HG02642 (cell line): ENCODE data around the gene UNK.

Experiments used
- ATAC-seq: cut with Tn5 transposase; IDR thresholded peaks from one replicate; pipeline ENCODE4 v1.9.1; 2021; ENCODE audit warnings: mild to moderate bottlenecking; ENCODE audit not compliant: unreplicated experiment, poor library complexity

The UNK gene

DNA sequence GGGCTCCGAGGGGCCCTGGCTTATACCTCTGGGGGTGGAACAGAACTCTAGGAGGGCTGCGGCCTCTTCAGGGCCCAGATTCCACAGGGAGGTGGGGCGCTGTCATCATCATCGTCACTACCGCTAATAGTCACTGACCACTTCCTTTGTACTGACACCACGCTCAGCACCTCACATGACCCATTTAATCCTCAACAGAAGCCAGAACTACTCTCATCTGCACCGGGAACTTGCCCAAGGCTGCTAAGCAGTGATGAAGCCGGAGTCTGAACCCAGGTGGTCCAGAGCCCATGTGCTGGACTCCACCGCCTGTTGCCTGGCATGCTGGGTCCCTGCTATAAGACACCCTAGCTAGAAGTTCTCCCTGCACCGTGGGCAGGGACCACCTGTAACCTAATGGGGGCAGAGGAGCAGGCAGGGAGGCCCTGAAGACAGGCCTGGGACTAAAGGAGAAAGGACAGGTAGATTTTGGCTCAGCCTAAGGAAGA is 47.6 kb downstream of the UNK start:
- no peak for ATAC-seq

DNA sequence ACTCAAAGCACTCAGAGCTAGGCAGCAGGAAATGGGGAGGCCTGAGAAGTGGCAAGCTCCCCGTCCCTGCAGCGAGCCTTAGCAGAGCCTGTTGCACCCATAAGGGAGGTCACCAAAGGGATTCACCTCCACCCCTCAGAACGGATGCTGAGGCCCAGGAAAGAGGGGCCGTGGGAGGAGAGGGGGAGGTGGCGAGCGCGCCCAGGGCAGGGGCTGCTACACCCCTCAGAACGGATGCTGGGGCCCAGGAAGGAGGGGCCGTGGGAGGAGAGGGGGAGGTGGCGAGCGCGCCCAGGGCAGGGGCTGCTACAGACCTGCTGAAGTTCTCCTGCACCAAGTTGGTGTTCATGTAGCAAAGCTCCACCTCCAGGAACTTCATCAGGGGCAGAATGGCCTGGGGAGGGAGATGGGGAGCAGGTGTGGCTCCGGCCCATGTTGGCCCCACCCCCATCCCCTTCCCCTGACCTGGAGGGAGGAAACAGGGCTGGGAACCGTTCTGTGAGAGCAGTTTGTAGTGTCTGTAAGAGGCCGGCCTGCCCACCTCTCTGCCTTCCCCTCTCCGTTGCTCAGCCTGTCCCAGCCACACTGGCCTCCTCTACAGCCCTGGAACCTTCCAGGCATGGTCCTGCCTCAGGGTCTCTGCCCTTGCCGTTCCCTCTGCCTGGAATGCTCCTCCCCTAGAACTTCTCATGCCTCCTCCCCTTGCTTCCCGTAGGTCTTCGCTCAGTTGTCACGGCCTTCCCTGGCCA is 48.2 kb downstream of the UNK start:
- no peak for ATAC-seq

DNA sequence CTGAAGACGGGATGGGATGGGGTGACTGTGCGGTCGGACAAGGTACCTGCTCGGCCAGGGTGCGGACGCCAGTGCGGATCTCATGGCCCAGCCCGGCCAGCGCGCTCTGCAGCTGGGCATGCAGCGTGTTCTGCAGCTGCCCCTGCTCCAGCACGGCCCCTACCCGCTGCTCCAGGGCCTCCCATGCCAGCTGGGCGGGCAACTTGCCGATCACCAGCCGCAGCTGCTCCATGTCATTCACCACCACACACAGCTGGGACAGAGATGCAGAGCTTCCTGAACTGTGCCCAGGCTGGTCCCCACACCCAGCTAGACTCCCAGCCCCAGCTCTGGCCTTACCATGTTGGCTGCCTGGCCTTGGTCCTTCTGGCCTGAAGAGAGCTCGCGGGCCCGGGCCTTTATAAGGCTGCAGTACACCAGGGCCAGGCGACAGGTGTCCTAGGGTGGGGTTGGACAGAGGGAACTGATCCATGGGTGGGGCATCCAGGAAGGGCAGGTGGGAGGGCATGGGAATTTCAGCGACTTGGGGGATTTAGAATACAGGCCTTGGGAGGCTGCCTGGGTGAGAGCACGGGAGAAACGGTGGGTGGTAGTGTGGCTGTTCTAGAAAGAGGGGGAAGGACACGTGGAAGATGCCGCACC is 49.8 kb downstream of the UNK start:
- no peak for ATAC-seq

DNA sequence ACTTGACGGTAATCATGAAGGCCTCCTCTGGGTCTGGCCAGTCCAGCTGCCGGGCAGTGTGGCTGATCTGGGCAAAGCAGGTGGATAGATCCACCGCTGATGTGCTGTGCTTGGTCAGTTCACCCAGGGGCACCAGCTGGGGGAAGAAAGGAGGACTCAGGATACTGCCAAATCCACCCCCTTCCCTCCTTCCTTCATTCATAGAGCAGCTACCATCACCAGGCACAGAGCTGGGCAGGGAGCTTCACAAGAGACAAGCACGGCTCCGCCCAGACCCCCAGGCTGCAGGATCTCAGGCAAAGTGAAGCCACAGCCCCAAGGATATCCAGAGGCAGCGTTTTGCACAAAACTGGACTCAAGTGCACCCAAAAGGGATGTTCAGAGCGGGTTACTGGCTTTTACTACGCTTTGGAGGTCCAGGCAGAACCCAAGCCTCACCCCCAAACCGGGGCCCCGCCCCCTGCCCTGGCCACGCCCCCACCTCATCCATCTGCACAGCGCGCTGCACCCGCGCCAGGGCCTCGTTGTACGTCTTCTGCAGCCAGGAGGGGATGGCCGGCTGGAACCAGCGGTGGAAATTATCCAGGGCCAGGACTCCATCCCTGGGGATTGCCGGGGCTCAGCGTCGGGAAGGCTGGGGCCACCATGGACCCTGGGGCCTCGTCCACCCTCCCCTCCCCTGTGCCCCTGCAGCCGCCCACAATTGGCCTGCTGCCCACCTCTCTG is 50.5 kb downstream of the UNK start:
- no peak for ATAC-seq

DNA sequence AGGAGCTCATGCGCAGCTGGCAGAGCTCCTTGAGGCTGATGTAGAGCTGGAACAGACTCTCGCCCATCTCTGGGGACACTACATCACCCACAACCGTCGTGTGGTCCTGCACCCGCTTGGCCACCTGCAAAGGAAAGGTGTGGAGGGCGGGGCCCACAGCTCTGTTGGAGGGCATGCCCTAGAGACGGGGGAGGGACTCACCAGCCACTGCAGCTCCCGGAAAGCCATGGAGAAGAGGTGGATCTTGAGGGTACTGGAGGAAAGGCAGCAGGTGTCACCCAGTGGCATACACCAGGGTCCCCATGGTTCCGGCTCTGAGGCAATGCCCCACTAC is 51.0 kb downstream of the UNK start:
- no peak for ATAC-seq

DNA sequence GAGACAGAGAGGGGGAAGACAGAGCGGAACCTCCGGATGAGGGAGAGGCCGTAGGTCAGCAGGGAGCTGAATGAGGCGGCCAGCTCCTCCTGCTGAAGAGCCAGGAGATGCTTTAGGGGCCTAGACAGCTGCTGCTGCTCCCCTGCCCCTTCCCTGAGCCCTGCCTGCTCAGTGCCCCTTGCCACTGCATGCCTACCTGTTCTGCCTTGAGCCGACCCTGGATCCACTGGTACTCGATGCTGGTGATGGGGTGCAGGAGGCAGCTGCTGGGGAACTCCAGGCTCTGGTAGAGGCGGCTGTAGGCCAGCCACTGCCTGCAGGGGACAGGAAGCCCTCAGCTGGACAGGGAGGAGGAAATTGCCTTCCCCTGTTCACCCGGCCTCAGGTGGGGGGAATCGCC is 52.0 kb downstream of the UNK start:
- no peak for ATAC-seq

DNA sequence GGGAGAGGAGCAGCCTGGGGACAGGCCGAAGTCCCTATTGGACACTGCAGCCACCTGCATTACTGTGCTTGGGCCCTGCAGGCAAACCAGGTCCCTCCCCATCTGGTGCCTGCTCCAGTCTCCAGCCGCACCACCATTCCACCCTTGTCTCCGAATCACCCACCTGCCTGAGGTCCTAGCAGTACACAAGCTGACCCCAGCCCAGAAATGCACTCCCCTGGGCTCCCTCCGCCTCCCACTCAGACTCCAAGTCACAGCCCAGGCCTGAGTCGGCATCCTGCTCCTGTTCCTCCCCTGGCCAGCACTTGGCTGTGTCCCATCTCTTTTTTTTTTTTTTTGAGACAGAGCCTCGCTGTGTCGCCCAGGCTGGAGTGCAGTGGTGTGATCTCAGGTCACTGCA is 53.3 kb downstream of the UNK start:
- no peak for ATAC-seq

DNA sequence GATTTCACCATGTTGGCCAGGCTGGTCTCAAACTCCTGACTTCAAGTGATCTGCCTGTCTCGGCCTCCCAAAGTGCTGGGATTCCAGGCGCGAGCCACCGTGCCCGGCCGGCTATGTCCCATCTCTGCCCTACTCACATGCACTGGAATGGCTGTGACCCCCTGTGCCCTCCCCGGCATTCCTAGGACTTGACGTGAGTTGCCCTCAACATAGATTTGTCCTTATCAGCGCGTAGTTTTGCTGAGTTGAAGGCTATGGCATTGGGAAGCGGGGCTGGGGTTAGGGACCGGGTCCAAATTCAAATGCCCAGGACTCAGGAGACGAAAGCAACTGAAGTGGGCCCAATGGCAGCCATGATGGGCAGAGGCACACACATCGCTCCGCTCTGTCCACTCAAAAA is 53.8 kb downstream of the UNK start:
- ATAC-seq, result no peak

DNA sequence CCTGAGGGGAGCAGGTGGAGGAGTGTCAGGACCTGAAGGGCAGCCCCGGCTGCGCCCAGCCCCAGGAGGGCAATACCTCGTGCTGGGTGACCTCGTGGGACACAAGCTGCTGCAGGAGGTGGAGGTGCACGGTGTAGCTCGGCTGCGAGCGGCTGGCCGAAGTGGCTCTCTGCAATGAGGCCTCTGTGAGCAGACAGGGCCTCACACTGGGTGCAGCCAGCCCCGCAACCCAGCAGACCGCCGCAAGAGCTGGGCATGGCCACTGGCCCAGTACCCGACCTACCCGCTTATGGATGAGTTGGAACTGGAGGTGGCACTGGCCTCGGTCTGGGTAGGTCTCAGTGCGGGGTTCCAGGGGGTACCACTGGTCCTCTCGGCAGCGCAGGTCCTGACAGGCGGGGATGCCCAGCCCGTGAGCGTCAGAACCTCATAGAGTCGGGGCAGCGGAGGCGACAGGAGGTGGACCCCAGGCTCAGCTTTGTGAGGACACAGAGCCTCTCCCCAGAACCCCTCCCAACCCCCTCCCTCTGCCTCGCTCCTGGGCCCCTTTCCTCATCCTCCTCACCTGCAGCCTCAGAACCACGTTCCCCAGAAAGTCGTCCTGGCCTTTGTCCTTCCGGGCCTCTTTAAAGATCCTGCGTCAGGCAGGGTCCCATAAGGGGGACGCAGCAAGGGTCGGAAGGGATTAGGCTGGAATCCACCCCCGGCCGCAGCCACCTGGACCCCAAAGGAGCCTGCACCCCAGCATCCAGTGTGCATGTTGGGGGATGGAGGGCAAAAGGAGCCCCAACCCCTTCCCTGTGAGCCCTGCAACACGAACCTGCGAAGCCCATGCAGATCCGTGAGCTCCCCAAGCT is 55.6 kb downstream of the UNK start:
- no peak for ATAC-seq

DNA sequence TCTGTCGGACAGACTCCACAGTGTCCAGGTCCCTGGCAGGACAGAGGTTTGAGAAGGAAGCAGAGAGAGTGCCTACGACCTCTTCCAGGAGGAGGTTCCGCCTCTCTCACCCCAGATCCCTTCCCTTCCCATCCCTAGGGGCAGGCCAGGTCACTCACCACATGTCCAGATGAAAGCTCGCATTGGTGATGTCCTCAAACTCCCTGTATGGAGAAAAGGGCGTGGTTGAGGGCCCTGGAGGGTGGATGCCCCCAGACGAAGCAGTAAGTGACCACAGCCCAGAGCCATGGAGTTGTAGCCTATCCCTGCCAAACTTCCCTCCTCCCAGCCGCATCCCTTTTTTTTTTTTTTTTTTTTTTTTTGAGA is 56.2 kb downstream of the UNK start:
- no peak for ATAC-seq

DNA sequence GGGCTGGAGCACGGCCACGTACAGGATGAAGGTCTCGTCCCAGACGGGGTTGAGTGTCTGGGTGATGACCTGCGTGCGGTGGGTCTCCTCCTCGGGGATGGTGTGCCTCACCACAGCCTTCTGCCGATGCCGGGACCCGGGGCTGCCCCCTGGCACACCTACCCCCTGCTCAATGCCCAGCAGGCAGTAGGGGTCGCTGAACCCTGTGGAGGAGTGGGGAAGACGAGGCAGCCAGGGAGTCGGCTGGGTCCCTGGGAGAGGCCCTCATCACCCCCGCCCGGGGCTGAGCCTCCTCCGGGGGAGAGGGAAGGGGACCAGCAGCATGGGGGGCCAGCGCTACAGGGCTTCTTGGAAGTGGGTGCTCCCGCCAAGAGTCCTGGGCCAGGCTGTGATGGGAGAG is 57.8 kb downstream of the UNK start:
- no peak for ATAC-seq

DNA sequence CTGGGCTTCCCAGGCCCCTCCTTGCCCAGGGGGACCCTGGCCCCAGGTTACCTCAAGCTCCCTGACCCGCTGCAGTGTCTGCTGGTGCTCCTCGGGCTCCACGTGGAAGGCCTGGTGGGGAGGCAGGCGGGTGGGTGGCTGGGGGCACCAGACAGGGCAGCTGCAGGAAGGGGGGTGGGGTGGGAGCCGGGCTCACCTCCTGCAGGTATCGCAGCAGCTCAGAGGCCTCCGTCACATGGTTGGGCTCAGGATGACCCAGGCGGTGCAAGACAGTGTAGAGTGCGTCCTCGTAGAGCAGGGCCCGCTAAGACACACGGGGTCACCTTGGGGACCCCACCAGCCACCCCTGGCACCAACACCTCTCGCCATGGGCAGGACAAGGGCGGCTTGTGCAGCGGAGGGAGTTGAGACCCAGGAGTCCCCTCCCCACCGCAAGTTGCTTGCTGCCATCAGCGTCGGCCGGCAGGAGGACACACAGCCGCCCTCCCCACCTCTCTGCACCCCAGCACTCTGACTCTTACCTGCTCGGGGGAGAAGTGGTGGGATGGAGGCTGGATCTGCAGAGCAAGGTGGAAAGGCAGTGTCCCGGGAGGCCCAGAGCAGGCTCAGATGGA is 58.5 kb downstream of the UNK start:
- no peak for ATAC-seq

DNA sequence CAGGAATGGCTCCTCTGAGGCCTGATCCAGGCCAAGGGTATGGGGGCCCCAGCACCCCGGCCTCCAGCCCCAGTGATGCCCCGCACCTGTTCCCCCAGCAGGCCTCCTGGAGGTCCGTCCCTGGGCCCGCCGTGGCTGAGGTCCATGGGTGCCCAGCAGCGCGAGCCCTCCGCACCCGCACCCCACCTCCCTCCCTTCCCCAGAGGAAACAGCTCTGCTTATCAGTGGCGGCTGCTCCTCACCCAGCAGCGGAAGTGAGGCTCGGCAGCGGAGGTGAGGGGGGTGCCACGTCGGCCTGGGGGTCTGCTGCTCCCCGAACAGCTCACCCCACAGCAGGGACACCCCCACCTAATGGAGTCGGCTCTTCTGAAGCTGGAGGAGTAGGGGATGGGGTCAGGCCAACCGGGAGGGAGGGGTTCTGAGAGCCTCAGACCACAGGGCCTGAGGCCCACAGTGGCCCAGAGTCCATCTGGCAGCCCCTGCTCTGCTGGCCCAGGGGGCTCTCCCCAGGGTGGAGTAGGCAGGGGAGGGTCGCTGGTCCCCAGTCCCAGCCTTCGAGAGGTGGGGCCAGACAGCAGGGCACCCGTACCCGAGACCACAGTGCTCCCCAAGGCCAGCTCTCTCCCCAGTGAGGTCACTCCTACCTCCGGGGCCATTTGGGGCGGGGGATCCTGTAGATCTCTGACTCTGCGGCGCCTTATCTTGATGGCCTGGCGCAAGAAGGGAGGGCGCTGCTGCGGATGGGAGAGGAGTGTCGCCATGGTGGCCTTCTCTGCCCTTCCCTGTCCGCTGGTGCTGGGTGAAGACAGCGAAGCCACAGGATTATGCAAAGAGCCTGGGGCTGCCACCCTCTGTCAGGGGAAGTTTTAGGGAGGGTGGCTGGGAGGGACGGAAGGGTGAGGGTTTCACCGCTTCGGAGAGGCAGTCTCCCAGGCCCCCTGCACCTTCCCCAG is 59.2 kb downstream of the UNK start, which contains the start of gene UNC13D:
UNC13D (minus strand) TSS at position 828 of the 953 bp plus-strand sequence; CDS start at position 761, 67 bp downstream.
- peak; percentile 32 for ATAC-seq

DNA sequence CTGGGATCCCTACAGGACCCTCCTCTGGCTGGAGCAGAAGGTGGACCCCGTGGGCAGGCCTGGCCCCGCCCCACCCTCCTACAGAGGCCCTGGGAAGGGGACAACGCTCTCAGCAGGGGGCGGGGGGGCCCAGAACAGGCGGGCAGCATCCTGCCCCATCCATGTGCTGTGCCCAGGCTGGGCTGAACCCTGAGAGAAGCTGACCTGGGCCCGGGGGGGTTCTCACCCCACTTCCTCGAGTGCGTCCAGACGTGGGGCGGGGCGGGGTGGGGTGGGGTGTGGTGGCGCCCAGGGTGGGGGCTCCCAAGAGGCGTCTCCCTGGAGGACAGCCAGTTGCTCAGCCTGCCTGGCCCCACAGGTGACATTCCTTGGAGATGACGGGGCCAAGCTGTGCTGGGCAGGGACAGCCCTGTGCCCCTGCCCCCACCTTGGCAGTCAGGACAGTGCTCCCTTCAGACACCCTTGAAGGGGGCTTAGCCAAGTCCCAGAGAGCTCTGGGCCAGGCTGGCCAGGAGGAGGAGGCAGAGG is 60.0 kb downstream of the UNK start:
- ATAC-seq, result peak; percentile 13

DNA sequence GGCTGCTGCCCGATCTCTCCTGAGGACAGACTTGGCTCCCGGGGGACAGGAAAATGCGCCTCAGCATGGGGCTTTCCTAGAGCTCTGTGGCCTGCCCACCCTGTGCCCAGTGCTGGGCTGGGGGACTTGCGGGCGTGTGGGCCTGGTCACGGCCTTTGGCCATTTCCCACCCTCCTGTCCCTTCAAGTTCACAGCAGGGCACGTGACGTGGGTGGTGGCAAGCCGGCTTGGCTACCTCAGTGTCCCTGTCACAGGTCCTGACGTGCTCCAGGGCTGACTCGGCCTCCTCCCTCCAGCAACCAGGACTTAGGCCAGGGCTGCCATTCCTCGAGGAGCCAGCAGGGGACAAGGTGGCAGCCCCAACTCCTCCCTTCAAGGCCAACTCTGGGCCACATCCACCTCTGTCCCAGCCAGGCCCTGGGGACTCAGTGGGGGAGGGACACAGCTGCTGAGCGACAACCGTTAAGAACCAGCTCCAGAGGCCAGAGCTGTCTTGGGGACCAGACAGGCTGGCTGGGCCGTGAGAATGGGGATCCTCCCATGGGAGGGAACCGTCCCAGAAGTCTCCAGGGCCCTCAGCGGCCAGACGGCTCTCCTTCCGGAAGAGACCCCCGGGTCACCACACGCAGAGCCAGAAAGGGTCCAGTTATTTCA is 60.6 kb downstream of the UNK start:
- ATAC-seq, result peak; percentile 69

DNA sequence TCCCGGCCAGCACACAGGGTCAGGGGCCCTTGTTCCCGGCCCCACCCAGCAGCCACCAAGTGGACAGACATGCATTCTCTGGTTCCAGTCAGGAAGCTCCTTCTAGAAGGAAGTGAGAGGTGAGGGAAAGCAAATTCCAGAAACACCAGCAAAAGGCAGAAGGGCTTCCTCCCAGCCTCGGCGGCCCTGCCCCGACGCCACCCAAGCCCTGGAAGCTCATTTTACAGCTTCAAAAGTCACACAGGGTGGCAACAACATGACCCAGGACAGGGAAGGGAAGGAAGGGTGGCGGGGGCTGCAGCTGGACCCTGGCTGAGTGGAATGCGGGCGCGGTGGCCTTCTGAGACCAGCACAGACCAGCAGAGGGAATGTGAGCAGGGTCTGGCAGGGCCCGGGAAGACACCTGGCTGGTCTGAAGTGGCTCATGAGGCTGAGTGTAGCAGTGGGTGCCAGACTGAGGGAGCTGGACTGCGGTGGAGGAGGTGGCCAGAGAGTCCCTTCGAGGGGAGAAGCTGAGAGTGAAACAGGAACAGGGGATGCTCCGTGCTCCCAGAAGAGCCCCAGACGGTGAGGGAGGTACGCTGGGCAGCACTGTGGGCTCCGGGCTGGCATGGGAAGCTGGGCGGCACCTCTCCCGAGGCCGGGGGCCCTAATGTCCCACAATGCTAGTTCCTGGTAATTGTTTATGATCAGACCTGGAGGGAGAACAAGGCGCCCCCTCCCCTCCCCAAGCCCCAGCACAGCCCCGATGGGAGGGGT is 61.5 kb downstream of the UNK start:
- ATAC-seq, result no peak
